ENCODE measurements around the gene ARHGAP28.
"Not testable (repeated sequence)": the region's sequence is repeated elsewhere in the genome, so short reads cannot be mapped to it uniquely, and the experiment has no call there.

ARHGAP28 gene

DNA sequence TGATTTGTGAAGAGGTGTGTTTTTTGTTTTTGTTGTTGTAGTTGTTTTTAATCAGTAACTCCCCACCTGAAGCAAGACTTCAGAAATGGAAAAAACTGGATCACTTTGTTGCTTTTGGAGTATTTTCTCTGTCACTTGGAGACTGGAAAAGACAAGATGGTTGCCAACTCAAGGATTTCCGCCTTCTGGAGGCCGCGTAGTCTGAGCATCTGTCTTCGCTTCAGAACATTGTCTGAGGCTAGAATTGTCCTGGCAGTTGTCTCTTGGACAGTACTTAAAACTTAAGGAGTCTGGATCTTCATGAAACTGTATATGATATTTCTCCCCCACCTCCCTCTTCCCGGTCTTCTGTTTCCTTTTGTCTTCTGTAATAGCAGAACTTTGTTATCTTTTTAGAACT is 67.7 kb downstream of the ARHGAP28 start:
- H3K27me3 Mint-ChIP-seq: no peaks in the 10 kb centered on the region
- no peak overlapping the region for H3K4me3 Mint-ChIP-seq
- H3K27ac Mint-ChIP-seq: no peak overlapping the region
- DNase-seq: no peak
- CTCF ChIA-PET: no interaction called here
- H3K4me1 Mint-ChIP-seq: no peaks in the 10 kb centered on the region
- H3K9me3 Mint-ChIP-seq: peaks cover 11% of the 10 kb centered on the region
- no peaks in the 10 kb centered on the region for H3K36me3 Mint-ChIP-seq

DNA sequence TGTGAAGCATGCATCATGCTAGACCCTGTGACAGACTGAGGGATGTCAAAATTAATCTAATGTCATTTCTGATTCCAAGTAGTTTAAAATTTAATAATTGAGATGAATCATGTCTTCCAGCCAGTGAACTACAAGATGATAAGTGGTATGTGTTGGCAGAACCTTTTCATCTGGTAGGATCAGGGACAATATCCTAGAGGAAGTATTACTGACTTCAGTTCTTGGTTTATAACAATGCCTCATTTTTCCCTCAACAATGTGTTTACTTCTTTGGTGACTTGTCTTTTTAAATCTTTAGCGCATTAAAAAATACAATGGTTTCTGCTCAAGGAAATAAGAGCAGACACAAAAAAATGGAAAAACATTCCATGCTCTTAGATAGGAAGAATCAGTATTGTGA is 69.4 kb downstream of the ARHGAP28 start:
- H3K36me3 Mint-ChIP-seq: no peaks in the 10 kb centered on the region

DNA sequence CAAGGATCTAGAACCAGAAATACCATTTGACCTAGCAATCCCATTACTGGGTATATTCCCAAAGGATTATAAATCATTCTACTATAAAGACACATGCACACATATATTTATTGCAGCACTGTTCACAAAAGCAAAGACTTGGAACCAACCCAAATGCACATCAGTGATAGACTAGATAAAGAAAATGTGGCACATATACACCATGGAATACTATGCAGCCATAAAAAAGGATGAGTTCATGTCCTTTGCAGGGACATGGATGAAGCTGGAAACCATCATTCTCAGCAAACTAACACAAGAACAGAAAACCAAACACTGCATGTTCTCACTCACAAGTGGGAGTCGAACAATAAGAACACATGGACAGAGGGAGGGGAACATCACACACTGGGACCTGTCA is 70.8 kb downstream of the ARHGAP28 start:
- H3K9me3 Mint-ChIP-seq, H3K4me3 Mint-ChIP-seq, H3K27me3 Mint-ChIP-seq, DNase-seq, H3K36me3 Mint-ChIP-seq, CTCF ChIA-PET, H3K27ac Mint-ChIP-seq, H3K4me1 Mint-ChIP-seq: not testable (repeated sequence)

More for the DNA sequence above, 69.4 kb downstream of the ARHGAP28 start:
- DNase-seq: no peak
- no peaks in the 10 kb centered on the region for H3K4me1 Mint-ChIP-seq
- peaks cover 5% of the 10 kb centered on the region for H3K9me3 Mint-ChIP-seq
- CTCF ChIA-PET: no interaction called here
- H3K27me3 Mint-ChIP-seq: no peaks in the 10 kb centered on the region
- no peak overlapping the region for H3K4me3 Mint-ChIP-seq
- no peak overlapping the region for H3K27ac Mint-ChIP-seq

DNA sequence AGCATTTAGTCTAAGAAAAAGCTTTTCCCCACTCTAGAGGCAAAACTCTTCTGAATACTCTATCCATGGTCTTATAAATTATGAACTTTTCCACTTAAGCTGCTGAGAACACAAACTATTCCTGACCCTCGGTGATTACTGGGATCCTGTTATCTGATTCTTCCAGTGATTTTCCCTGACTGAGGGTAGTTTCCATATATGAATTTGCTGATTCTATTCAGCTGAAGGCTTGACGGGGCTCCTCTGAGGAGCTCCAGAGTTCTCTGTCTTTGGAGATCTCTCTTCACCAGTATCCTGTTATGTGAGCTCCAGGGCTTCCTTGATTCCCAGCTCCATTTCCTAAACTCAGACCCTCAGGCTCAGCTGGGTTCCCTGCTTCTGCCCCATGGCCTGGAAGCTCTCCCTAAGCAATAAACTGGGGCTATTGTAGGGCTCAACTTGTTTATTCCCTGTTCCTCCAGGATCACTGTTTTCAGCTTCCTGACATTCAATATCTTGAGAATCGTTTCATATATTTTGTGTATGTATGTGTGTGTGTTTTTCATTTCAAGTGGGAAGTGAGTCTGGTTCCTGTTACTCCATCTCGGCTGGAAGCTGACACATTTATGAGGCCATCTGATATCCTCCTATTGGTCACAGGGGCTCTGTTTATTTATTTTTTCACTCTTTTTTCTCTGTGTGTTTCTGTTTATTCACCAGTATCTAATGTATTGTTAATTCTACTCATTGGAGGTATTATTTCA is 78.2 kb downstream of the ARHGAP28 start:
- Mint-ChIP-seq H3K36me3 (no peaks in the 10 kb centered on the region), H3K4me1 (no peaks in the 10 kb centered on the region)
- CTCF ChIA-PET: no interaction called here

DNA sequence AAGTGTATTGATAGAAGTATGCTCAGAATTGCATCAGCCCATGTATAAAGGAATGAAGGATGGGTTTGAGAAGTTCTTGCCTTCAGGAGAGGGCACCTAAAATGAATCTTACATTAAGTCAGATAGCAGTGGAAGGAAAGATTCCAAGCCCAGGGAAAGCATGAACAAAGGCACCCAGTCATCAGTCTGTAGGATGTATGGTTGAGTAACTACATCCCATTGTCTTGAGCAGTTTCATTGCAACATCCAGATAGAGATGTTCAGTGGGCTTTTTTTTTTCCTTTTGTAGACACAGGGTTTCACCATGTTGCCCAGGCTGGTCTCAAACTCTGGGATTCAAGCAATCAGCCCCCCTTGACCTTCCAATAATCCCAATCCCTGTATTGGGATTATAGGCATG is 80.7 kb downstream of the ARHGAP28 start:
- CTCF ChIA-PET: no interaction called here
- no peaks in the 10 kb centered on the region for H3K4me1 Mint-ChIP-seq
- no peak for DNase-seq
- no peak overlapping the region for H3K4me3 Mint-ChIP-seq
- H3K36me3 Mint-ChIP-seq: no peaks in the 10 kb centered on the region
- no peaks in the 10 kb centered on the region for H3K27me3 Mint-ChIP-seq
- H3K9me3 Mint-ChIP-seq: peaks cover 5% of the 10 kb centered on the region
- no peak overlapping the region for H3K27ac Mint-ChIP-seq

More for the DNA sequence above, 78.2 kb downstream of the ARHGAP28 start:
- Mint-ChIP-seq H3K27me3 (no peaks in the 10 kb centered on the region), H3K27ac (no peak overlapping the region), H3K9me3 (peaks cover 5% of the 10 kb centered on the region), H3K4me3 (no peak overlapping the region)
- DNase-seq: no peak

DNA sequence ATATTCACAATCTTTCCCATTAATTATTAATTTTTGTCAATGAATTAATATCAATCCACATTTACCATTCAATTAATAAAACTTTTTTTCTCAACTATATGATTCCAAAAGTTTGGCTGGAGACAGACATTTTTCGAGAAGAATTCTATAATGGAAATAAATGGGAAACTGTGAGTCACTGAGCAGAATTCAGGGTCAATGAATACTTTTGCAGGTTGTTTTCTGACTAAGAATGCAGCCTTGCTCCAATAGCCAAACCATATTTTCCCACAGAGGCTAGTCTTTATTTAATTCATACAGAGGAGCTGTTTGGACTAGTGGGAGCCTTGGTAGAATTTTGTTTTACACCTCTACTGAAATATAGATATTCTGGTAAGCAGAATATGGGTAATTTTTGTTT is 82.3 kb downstream of the ARHGAP28 start:
- Mint-ChIP-seq H3K9me3 (peaks cover 5% of the 10 kb centered on the region), H3K27me3 (no peaks in the 10 kb centered on the region), H3K4me3 (no peak overlapping the region), H3K4me1 (no peaks in the 10 kb centered on the region), H3K27ac (no peak overlapping the region), H3K36me3 (no peaks in the 10 kb centered on the region)
- CTCF ChIA-PET: no interaction called here
- DNase-seq: no peak

DNA sequence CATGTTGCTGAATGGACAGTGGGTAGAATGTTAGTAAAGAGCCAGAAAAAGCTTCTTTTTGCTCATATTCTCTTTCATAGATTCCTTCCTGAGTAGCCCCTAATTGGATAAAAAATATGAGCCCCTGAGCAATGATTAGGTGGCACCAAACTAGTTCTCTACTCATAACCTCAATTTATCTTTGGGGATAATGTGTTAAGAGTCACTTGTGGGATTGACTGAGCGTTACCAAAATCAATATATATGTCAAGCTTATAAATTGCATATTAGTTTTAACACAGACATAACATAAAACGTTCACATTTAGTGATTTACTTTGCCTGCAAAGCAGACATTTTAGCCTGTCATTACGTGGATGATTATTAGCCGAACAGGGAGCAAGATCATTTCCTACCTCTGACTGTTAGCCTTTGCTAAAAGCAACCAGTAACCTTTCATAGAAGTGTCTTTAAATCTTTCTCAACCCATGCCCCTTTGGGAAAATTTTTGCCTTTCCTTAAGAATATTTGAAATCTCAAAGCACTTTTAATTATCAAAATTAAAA is 85.4 kb downstream of the ARHGAP28 start:
- no peaks in the 10 kb centered on the region for H3K36me3 Mint-ChIP-seq
- peaks cover 4% of the 10 kb centered on the region for H3K9me3 Mint-ChIP-seq
- H3K27ac Mint-ChIP-seq: no peak overlapping the region
- no peak overlapping the region for H3K4me3 Mint-ChIP-seq
- H3K27me3 Mint-ChIP-seq: no peaks in the 10 kb centered on the region
- CTCF ChIA-PET: no interaction called here
- no peak for DNase-seq
- no peaks in the 10 kb centered on the region for H3K4me1 Mint-ChIP-seq

DNA sequence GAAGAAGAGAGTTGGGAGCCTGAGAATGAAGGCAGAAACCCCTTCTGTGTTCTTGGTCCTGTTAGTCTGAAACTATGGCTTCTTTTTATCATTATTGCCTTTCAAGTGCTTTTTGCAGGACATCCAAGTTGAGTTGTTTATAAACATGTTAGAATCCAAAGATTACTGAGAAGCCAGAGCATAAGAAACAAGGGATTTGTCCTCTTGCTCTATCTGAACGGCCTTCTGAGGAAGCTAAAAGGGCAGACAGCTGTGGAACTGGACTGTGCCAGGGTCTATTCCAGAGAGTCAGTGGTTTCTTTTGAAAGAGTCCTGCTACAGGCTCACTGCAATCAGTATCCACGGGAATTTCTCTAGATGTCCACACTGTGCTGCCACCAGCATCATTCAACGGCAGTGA is 86.6 kb downstream of the ARHGAP28 start:
- peaks cover 4% of the 10 kb centered on the region for H3K9me3 Mint-ChIP-seq
- H3K36me3 Mint-ChIP-seq: no peaks in the 10 kb centered on the region
- H3K4me1 Mint-ChIP-seq: no peaks in the 10 kb centered on the region
- CTCF ChIA-PET: no interaction called here
- no peak overlapping the region for H3K27ac Mint-ChIP-seq
- no peak overlapping the region for H3K4me3 Mint-ChIP-seq
- DNase-seq: no peak
- no peaks in the 10 kb centered on the region for H3K27me3 Mint-ChIP-seq

DNA sequence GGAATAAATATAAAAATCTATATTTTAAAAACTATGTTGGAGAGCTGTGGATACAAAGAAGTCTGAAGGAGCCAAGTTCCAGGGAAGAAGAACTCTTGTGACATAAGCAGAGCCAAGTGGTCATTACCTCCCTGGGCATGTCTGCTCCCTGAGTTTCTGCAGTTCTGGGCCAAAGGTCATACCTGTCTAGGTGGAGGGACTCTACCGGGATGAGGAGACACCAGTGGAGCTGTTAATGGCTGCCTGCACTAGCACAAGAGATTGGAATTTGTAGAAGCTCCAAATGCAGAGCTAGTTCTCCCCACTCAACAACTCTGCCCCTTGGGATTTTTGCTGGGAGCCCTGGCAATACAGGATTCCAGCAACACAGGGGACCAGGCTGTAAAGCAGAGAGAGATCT is 89.8 kb downstream of the ARHGAP28 start:
- H3K36me3 Mint-ChIP-seq: no peaks in the 10 kb centered on the region
- no peaks in the 10 kb centered on the region for H3K4me1 Mint-ChIP-seq
- H3K27ac Mint-ChIP-seq: no peak overlapping the region
- H3K9me3 Mint-ChIP-seq: peaks cover 6% of the 10 kb centered on the region
- no peak overlapping the region for H3K4me3 Mint-ChIP-seq
- H3K27me3 Mint-ChIP-seq: no peaks in the 10 kb centered on the region
- no peak for DNase-seq
- CTCF ChIA-PET: no interaction called here

DNA sequence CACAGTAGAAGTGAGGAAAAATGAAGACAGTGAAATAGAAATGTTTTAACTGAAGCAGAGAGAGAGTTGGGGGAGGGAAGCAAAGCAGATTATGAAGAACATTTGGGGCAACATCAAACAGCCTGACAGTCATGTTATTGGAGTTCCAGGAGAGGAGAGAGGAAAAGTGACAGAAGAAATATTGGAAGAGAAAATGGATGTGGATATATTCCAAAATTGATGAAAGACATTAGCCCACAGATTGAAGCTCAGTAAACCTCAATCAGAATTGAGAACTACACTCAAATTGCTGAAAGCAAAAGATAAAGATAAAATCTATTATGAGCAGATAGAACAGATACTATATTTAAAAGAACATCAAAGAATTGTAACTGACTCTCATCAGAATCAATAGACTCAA is 90.8 kb downstream of the ARHGAP28 start:
- H3K27ac Mint-ChIP-seq: no peak overlapping the region
- H3K36me3 Mint-ChIP-seq: no peaks in the 10 kb centered on the region
- no peak for DNase-seq
- no peaks in the 10 kb centered on the region for H3K4me1 Mint-ChIP-seq
- no peak overlapping the region for H3K4me3 Mint-ChIP-seq
- H3K9me3 Mint-ChIP-seq: peaks cover 6% of the 10 kb centered on the region
- no peaks in the 10 kb centered on the region for H3K27me3 Mint-ChIP-seq
- CTCF ChIA-PET: no interaction called here

DNA sequence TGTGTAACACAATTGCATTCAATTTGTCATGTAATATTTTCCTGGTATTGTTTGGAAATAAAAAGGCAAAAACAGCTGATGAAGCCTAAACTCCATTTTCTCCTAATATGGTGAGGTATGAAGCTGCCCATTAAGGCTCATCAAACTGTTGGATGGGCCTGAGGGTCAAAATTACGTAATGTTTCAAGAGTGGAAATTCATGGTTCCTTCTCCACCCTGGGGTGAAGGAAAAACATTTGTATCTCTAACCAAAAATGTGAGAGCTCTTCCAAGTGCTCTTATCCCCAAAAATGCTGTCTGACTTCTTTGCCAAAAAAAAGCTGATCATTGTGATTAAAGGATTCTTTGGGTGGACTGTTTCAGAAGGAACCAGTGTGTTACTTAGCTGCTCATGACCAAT is 91.8 kb downstream of the ARHGAP28 start:
- Mint-ChIP-seq H3K27ac (no peak overlapping the region), H3K27me3 (no peaks in the 10 kb centered on the region), H3K36me3 (no peaks in the 10 kb centered on the region), H3K4me1 (no peaks in the 10 kb centered on the region), H3K9me3 (peaks cover 7% of the 10 kb centered on the region), H3K4me3 (no peak overlapping the region)
- CTCF ChIA-PET: no interaction called here
- DNase-seq: no peak

DNA sequence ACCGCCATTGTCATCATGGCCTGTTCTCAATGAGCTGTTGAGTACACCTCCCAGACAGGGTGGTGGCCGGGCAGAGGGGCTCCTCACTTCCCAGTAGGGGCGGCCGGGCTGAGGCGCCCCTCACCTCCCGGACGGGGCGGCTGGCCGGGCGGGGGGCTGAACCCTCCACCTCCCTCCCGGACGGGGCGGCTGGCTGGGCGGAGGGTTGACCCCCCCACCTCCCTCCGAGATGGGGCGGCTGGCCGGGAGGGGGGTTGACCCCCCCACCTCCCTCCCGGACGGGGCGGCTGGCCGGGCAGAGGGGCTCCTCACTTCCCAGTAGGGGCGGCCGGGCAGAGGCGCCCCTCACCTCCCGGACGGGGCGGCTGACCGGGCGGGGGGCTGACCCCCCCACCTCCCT is 97.6 kb downstream of the ARHGAP28 start:
- DNase-seq, H3K4me3 Mint-ChIP-seq, H3K9me3 Mint-ChIP-seq, H3K36me3 Mint-ChIP-seq, H3K4me1 Mint-ChIP-seq, CTCF ChIA-PET, H3K27ac Mint-ChIP-seq, H3K27me3 Mint-ChIP-seq: not testable (repeated sequence)

DNA sequence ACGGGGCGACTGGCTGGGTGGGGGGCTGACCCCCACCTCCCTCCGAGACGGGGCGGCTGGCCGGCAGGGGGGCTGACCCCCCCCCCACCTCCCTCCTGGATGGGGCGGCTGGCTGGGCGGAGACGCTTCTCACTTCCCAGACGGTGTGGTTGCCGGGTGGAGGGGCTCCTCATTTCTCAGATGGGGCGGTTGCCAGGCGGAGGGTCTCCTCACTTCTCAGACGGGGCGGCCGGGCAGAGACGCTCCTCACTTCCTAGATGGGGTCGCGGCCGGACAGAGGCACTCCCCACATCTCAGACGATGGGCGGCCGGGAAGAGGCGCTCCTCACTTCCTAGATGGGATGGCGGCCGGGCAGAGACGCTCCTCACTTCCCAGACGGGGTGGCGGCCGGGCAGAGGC is 98.0 kb downstream of the ARHGAP28 start:
- not testable (repeated sequence) for H3K36me3 Mint-ChIP-seq, H3K9me3 Mint-ChIP-seq

DNA sequence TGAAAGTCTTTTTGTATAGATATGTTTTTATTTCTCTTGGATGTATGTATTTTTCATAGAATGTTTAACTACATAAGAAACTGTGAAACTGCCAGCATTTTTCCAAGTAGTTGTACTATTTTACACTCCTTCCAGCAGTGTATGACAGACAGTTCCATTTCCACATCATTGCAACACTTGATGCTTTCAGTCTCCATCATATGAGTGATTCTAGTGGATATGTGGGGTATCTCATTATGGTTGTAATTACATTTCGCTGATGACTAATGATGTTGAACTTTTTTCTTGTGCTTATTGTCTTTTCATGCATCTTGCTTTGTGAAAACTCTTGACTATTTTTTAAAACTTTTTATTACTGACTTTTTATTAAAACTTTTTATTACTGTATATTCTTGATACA is 101.4 kb downstream of the ARHGAP28 start:
- Mint-ChIP-seq H3K27me3 (no peaks in the 10 kb centered on the region), H3K4me3 (no peak overlapping the region), H3K27ac (no peak overlapping the region), H3K9me3 (peaks cover 4% of the 10 kb centered on the region), H3K36me3 (no peaks in the 10 kb centered on the region), H3K4me1 (no peaks in the 10 kb centered on the region)
- no peak for DNase-seq
- CTCF ChIA-PET: no interaction called here

More for the DNA sequence above, 98.0 kb downstream of the ARHGAP28 start:
- H3K4me1 Mint-ChIP-seq, H3K27ac Mint-ChIP-seq, DNase-seq, H3K4me3 Mint-ChIP-seq, CTCF ChIA-PET, H3K27me3 Mint-ChIP-seq: not testable (repeated sequence)

DNA sequence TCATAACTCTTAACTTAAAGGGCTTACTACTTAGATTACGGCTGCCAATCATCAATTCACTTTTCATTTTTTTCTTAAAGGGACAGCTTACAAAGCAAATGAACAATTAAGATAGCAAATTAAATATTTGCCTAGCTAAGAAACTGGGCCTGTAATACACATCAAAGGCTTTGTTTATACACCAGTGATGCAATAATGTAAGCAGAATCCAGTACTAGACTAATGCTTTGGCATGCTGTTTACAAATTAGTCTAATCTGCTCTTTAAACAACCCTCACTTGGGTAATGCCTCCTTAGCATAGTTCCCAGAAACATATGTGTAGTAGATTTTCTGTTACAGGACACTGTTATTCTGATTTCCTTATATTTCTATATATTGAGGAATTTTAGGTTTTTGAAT is 105.8 kb downstream of the ARHGAP28 start:
- Mint-ChIP-seq H3K36me3 (no peaks in the 10 kb centered on the region), H3K9me3 (peaks cover 3% of the 10 kb centered on the region), H3K27me3 (no peaks in the 10 kb centered on the region), H3K4me3 (no peak overlapping the region), H3K27ac (no peak overlapping the region), H3K4me1 (no peaks in the 10 kb centered on the region)
- CTCF ChIA-PET: no interaction called here
- DNase-seq: no peak

DNA sequence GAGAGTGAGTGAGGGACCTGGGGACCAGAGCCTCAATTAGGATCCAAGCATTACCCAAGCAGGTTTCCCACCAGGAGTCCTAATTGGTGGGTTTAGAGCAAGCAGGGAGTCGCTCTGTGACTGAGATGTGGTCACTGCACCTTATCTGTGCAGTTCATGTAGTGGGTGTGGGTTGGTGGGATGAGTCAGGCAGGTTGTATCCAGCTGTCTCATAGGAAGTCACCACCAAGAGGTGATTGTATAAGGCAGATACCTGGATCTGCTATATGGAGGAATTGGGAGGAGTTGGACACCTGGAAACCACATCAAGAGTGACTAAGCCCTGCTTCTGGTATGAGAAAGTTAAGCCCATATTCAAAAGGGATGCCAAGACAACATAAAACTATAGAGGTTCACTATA is 106.8 kb downstream of the ARHGAP28 start:
- H3K27me3 Mint-ChIP-seq: no peaks in the 10 kb centered on the region
- DNase-seq: no peak
- peaks cover 3% of the 10 kb centered on the region for H3K9me3 Mint-ChIP-seq
- no peaks in the 10 kb centered on the region for H3K4me1 Mint-ChIP-seq
- no peak overlapping the region for H3K4me3 Mint-ChIP-seq
- no peaks in the 10 kb centered on the region for H3K36me3 Mint-ChIP-seq
- H3K27ac Mint-ChIP-seq: no peak overlapping the region
- CTCF ChIA-PET: no interaction called here
